ENCODE results near the gene RUSC2. TPM values are rescaled to one million over a fixed set of nuclear protein-coding genes. Genes with fewer than 3 reads are reported as not detected.
"Not testable (repeated sequence)": the region's sequence is repeated elsewhere in the genome, so short reads cannot be mapped to it uniquely, and the experiment has no call there.

RUSC2 gene
- total and polyA plus RNA-seq, 12 donors, result 22.1 to 34.9 (median 28.2) TPM

DNA sequence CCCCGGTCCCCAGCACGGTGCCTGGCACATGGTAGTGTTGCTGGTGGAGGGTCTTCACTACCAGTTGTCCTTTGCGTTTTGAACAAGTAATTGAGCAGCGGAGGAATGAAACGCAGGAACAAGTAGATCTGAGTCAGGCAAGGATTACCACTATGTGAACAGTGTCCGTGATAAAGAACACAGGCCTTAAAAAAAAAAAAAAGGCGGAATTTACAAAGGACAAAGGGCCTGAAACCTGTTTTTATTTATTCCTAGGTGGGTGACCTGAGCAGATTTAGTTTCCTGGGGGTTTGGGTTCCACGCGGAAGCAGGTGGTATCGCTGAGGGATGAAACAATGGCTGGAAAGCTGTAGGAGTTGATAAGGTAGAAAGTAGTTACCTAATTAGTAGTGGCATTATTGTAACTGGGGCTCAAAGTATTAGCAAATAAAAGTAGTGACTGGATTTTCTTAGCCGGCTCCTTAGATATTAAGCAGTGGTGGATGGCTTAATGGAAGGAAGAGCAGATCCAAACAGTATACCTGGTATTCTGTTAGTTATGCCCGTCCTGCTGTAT lies 1.1 kb downstream of the RUSC2 start:
- no peak for TF ChIP-seq CTCF (IDR thresholded peaks at IDR 0.05)
- intact Hi-C loops (cut with DNase I), result loop anchor here in 3 of 10 donors (5.0 kb wide), 2 partner anchors 46 to 111 kb away; no protein-coding TSS in a partner anchor
- 29 to 43% methylated on average over 12 of the region's 12 CpGs for WGBS, 2 donors
- DNase-seq, result no peak
- Histone ChIP-seq H3K27ac (peak overlapping the region; percentile 87 to 97 (median 96)), H3K27me3 (no peaks in the 10 kb centered on the region), H3K4me1 (peaks cover 0 to 51% (median 38%) of the 10 kb centered on the region in 9 donors), H3K36me3 (peaks cover 0 to 2% (median 0%) of the 10 kb centered on the region in 9 donors), H3K4me3 (peak overlapping the region; percentile 73 to 93 (median 80)), H3K9me3 (peaks cover 0 to 8% (median 0%) of the 10 kb centered on the region in 11 donors)
- ATAC-seq, result peak in 4 of 8 donors; percentile 1 to 22 (median 2)

DNA sequence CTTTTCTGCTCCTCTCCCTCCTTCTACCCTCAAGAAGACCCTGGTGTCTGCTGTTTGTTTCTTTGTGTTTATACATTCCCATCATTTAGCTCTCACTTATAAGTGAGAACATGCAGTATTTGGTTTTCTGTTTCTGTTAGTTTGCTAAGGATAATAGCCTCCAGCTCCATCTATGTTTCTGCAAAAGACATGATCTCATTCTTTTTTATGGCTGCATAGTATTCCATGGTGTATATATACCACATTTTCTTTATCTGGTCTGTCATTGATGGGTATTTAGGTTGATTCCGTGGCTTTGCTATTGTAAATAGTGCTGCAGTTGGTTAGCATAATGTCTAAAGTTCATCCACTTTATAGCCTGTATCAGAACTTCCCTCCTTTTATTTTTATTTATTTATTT lies 3.2 kb downstream of the RUSC2 start:
- 96 to 99% methylated on average over 1 of the region's 1 CpG for WGBS, 2 donors

DNA sequence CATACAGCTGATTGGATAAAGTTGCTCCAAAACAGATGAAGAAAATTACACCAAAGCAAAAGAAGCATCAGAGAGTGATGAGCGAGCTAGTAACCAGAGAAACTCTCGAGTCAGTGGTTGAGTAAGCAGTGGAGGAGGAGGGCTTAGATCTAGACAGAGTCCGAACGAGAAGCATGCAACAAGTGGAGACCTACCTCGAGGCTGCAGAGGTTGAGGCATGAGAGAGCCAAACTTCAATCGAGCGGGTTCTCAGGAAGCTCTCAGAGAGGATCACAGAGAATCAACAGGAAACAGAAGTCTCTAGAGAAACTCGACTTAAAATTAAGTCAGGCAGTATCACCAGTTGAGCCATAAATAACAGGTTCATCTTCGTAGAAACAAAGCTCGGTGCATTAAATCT lies 6.1 kb downstream of the RUSC2 start:
- Histone ChIP-seq H3K4me3 (no peak overlapping the region), H3K27ac (peak overlapping the region in 1 of 10 donors; percentile 49), H3K4me1 (peaks cover 2 to 66% (median 44%) of the 10 kb centered on the region in 9 donors), H3K9me3 (peaks cover 0 to 12% (median 3%) of the 10 kb centered on the region in 11 donors), H3K27me3 (no peaks in the 10 kb centered on the region), H3K36me3 (peaks cover 0 to 13% (median 0%) of the 10 kb centered on the region in 9 donors)
- intact Hi-C loops (cut with DNase I), result no loop called here
- no peak for ATAC-seq
- TF ChIP-seq CTCF (IDR thresholded peaks at IDR 0.05), result no peak
- 68 to 71% methylated on average over 10 of the region's 10 CpGs for WGBS, 2 donors
- no peak for DNase-seq

More for the DNA sequence above, 3.2 kb downstream of the RUSC2 start:
- DNase-seq, H3K9me3 ChIP-seq, H3K4me3 ChIP-seq, H3K27me3 ChIP-seq, ATAC-seq: not testable (repeated sequence)
- intact Hi-C loops (cut with DNase I), result loop anchor here in 3 of 10 donors (2.0 to 5.0 kb wide), 3 partner anchors 16 to 109 kb away; no protein-coding TSS in a partner anchor
- H3K27ac ChIP-seq, result peak overlapping the region in 3 of 10 donors; percentile 93 to 97 (median 95)
- H3K36me3 ChIP-seq, result peaks cover 0 to 13% (median 0%) of the 10 kb centered on the region in 9 donors
- H3K4me1 ChIP-seq, result peaks cover 0 to 55% (median 41%) of the 10 kb centered on the region in 9 donors

GRCh38 chr9:35498245-35498644 lies 8.3 kb downstream of the RUSC2 start:
- H3K27me3 ChIP-seq; DNase-seq; H3K4me3 ChIP-seq; intact Hi-C loops (cut with DNase I): not testable (repeated sequence)
- ATAC-seq, result peak in 1 of 8 donors; percentile 27
- H3K27ac ChIP-seq, result peak overlapping the region in 7 of 10 donors; percentile 8 to 73 (median 24)
- H3K4me1 ChIP-seq, result peaks cover 2 to 63% (median 35%) of the 10 kb centered on the region in 9 donors
- H3K9me3 ChIP-seq, result peaks cover 0 to 12% (median 3%) of the 10 kb centered on the region in 11 donors
- peaks cover 0 to 13% (median 0%) of the 10 kb centered on the region in 9 donors for H3K36me3 ChIP-seq
- WGBS, 2 donors, result 89 to 94% methylated on average over 10 of the region's 10 CpGs

- no peak overlapping the region for H3K4me3 ChIP-seq
- peaks cover 0 to 13% (median 3%) of the 10 kb centered on the region in 11 donors for H3K9me3 ChIP-seq
- 83 to 88% methylated on average over 2 of the region's 2 CpGs for WGBS, 2 donors
- H3K27ac ChIP-seq, result peak overlapping the region in 9 of 10 donors; percentile 8 to 73 (median 35)
- DNase-seq (no peak), ATAC-seq (peak in 3 of 8 donors; percentile 33 to 48 (median 48))
- peaks cover 2 to 63% (median 35%) of the 10 kb centered on the region in 9 donors for H3K4me1 ChIP-seq
- intact Hi-C loops (cut with DNase I), result no loop called here
- no peaks in the 10 kb centered on the region for H3K27me3 ChIP-seq
- no peak for TF ChIP-seq CTCF (IDR thresholded peaks at IDR 0.05)
- peaks cover 0 to 13% (median 0%) of the 10 kb centered on the region in 9 donors for H3K36me3 ChIP-seq
These were observed 9.3 kb downstream of the RUSC2 start for GRCh38 chr9:35499029-35499700.

Measured in heart right ventricle (tissue), 16 donors.